C4-2B (cell line): ENCODE measurements around the gene CBLN3.

ENCODE experiments used
- H3K27ac ChIP-seq: fragments of 450-650 bp; 2 replicates; pipeline ENCODE4 v1.5.1; 2017
- CTCF ChIP-seq: fragments of 450-650 bp; conservative IDR thresholded peaks from 2 replicates; pipeline ENCODE4 v1.5.1; 2017; ENCODE audit warnings: mild to moderate bottlenecking
- ZFX ChIP-seq: fragments of 450-650 bp; IDR thresholded peaks from 2 replicates; pipeline ENCODE4 v1.6.1; 2017

The CBLN3 gene

GRCh38 chr14:24438223-24439097, 9.0 kb upstream of the CBLN3 start:
- TF ChIP-seq ZFX (no peak), CTCF (no peak)
- no peak overlapping the region for H3K27ac ChIP-seq

GRCh38 chr14:24437736-24438067, 8.2 kb upstream of the CBLN3 start:
- H3K27ac ChIP-seq = no peak overlapping the region
- TF ChIP-seq ZFX = no peak
- no peak for TF ChIP-seq CTCF

GRCh38 chr14:24437020-24437735, 7.7 kb upstream of the CBLN3 start:
- H3K27ac ChIP-seq = no peak overlapping the region
- TF ChIP-seq CTCF (peak; percentile 28), ZFX (no peak)

- H3K27ac ChIP-seq = no peak overlapping the region
- TF ChIP-seq CTCF (peak; percentile 82), ZFX (no peak)
Observed at GRCh38 chr14:24436355-24437019, 7.0 kb upstream of the CBLN3 start.

GRCh38 chr14:24435998-24436354, 6.5 kb upstream of the CBLN3 start:
- no peak overlapping the region for H3K27ac ChIP-seq
- TF ChIP-seq CTCF = no peak
- no peak for TF ChIP-seq ZFX

- TF ChIP-seq CTCF = no peak
- TF ChIP-seq ZFX = no peak
- H3K27ac ChIP-seq = no peak overlapping the region
Observed at GRCh38 chr14:24435192-24435810, 5.8 kb upstream of the CBLN3 start.
